Activated CD8-positive, alpha-beta memory T cell treated with anti-CD3 and anti-CD28 coated beads, Interleukin-2, amount 50 U/mL, for 24 hours (primary cell): ENCODE measurements around the gene BMPER.
"Not testable (repeated sequence)": the region's sequence is repeated elsewhere in the genome, so short reads cannot be mapped to it uniquely, and the experiment has no call there.

Source experiments
- DNase-seq: peaks from one replicate; pipeline ENCODE4 v3.0.0-alpha.2; 2020; ENCODE audit errors: extremely low read depth

The BMPER gene

DNA sequence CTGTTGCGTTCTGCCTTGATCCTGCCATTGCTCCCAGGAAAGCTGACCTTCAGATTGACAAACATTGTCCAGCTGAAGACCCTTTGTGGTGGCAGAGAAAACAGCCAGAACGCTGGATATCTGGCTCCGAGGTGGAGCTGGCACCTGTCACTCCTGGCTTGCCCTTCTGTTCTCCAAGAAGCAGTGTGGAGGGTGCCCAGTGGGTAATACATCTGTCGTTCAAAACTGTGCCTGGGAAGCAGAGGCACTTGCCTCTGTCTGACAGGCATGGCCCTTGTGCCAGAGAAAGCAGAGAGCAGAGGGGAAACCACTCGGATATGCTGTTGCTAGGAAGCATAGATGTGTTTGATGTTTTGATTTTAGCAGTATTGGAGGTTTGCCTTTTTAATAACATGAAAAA is 231.4 kb downstream of the BMPER start:
- DNase-seq: no peak

DNA sequence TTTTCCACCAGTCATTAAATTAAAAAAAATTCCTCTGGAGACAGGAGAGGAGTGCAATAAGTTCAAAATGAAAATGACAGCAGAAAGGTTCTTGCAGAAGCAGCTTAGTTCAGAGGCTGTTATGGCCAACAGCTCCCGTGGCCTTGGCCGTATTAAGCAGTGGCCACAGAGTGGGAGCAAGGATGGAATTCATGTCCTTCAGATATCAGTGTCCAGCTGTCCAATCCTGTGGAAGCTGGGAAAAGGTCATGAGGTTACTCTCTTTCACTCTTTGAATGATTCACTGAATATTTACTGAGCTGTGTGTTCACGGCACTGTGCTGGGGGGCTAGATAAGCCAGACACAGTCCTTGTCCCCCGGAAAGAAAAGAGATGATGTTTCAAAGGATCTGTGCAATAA is 231.8 kb downstream of the BMPER start:
- no peak for DNase-seq

DNA sequence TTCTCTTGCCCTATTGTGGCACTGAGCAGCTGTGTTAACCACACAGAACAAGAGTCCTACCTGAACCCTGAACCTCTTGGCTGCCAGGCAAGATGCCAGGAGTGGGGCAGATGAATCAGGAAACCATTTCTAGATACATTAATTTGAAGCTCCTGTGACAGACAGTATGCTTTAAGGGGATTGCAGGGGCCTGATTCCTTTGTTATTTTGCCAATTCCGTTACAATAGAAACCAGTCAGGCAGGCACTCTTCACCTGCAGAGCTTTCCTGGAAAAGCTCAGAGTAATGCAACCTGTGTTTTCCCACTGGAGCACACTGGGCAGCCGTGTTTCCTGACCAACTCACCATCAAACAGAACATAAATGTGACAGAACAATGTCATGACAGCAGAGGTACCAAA is 233.1 kb downstream of the BMPER start:
- no peak for DNase-seq

DNA sequence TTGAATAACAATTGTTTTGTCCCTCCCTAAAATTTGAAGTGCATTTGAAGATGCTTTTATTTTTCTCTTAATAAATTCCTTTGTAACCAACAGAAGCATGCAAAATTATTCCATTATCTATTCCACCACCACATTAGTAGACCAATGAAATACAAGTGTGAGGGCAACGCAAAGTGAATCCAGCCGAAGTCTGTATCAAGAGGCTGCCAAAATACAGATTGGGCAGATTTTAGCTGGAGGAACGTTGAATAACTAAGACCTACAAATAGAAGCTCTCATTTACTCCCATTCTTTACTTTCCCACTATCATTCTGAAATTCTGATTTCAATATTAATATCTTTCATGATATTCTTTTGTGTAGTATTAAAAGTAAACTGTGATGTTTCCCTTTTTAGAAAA is 233.7 kb downstream of the BMPER start:
- no peak for DNase-seq

DNA sequence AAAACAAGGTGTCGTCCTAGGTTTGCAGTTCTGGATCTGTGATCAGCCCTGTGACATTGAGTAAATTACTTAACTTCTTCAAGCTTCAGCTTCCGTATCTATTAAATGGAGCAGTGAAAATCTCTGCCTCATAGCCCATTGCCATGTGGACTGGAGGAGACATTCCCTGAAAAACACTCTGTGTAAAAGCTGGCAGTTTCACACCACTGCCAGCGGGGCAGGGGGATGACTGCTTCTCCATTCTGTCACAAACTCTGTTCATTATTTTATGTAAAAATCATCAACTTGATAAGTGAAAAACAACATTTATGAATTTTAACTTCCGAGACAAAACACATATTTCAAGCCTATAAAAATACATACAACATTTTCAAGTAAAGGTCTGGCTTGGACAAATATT is 234.7 kb downstream of the BMPER start:
- DNase-seq: no peak

GRCh38 chr7:34143402-34143801 is 238.1 kb downstream of the BMPER start:
- DNase-seq: no peak

GRCh38 chr7:34145603-34146002 is 240.3 kb downstream of the BMPER start:
- no peak for DNase-seq

DNA sequence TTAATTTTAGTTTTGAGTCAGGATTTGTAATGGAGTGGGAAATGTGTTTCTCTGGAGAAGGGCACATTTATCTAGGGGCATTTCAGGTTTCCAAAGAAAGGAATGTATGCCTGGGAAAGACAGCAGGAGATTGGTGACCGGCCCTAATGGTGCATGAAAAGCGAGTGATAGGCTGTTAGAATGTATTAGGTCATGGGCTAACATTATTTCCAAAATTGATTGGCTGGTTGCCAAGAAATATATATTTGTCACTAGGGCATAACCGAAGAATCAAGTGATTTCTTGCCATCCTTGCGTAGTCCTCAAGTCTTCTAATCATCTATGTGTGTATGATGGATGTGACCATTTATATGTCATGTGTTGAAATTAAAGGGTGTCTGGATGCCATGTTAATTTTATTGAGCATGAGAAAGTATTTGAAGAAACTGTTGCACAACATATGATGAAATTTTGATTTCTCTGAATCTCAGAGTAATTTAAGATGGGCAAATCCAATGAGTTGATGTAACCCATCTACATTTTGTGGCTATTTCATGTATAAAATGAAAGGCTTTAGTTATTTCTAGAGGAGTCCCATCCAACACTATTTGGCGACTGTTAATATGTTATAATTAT is 248.4 kb downstream of the BMPER start:
- no peak for DNase-seq

DNA sequence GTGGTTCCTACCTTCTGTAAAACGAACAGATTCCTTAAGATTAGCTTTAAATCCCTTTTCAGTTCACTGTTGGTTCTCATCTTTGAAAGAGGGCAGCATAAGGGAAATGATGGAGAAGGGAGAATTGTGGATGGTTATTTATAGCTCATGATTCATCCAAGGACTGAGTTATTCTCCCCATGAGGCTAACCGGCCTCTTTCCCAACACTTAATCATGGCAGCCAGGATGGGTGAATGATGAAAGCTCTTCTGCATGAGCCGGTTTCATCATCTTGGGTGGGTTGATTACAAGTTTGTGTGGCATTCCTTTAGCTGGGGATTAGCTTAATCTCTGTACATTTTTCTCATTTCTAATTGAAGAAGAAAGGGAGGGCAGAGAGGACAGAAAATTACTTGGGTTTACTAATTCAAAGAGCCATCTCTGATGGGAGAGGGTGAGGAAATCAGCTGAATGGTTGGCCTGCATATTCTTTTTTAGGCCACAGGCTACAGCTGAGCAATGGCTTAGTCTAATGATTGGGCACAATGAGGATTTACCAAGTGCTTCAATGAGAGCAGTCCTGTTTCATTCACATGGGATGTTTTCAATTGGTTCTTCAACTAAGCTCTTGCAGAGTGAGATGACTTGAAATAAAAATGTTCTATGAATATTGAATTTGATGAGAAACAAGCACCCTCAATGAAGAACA is 250.0 kb downstream of the BMPER start:
- no peak for DNase-seq

DNA sequence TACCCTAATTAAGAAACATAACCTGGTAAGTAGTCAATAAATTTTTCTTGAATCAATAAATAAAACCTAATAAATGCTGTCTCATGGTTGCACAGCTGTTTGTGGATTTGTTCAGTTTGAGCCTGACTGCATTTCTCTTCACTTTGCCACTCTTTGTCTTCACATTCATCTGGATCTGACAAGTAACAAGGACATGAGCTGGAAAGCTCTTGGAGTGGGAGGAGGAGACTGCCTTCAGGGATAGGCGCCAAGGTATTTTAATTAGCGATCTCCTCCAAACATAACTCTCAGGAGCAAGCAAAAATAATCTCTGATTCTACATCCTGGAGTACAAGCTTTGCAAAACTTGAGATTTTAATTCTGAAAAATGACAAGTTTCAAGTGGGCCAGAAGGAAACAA is 251.0 kb downstream of the BMPER start:
- no peak for DNase-seq

- no peak for DNase-seq
These were observed 251.8 kb downstream of the BMPER start for GRCh38 chr7:34157137-34157536.

DNA sequence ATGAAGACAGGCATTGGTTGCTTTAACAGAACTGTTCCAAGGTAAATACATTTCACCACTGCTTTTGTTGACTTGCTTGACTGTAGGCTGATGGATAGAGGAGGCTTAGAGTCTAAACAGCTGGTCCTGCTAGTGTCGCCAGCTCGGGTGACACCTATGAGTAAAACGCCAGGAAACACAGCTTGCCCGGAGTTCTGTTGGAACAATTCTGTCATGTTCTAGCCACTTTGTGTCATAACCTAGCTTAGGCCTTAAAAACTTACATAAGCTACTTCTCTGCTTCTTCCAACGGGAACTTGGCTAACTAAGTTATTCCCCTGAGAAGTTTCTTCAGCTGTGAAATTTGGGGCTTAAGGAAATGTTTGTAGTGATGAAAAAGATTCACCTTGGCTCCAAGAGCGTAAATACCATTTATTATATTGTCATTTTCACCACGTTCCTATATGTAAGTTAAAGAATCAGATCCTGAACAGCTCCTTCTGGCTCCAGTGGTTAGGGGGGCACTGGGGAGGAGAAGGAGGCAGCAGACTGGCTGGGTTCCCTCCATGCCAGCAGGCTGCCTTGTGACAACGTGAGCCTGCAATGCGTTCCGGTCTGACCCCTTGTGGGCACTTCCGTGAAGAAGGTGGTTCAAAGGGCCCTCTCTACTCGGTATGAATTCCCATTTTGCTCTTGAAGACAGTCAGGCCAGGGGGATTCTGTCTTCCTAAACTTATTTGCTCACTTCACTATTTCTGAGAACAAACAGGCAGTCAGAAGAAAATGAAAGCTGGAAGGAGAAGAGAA is 253.2 kb downstream of the BMPER start:
- no peak for DNase-seq

GRCh38 chr7:34160261-34160752 is 255.0 kb downstream of the BMPER start:
- no peak for DNase-seq

DNA sequence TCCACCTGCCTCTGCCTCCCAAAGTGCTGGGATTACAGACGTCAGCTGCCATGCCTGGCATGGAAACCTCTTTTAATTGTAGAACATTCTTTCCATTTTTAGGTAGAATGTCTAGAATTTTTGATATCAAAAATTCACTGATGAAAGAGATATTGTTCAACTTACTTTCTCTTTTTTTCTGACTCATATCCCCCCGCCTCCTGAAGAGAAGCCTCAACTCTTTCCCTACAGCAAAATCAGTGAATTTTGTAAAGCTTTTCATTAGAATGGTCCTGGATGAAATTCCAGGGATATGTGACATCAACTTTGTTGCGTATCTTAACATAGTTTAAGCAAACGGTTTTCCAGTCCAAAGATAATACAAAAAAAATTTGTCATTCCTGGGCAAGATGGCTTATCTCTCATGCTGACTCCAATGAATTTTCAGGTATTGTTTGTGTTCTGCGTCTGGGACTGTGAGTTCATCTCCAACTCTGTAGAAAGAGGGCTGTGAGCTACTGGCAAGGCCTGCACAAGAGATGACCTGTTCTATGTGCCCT is 256.8 kb downstream of the BMPER start:
- no peak for DNase-seq

- no peak for DNase-seq
These were observed 257.3 kb downstream of the BMPER start for GRCh38 chr7:34162677-34163076.

DNA sequence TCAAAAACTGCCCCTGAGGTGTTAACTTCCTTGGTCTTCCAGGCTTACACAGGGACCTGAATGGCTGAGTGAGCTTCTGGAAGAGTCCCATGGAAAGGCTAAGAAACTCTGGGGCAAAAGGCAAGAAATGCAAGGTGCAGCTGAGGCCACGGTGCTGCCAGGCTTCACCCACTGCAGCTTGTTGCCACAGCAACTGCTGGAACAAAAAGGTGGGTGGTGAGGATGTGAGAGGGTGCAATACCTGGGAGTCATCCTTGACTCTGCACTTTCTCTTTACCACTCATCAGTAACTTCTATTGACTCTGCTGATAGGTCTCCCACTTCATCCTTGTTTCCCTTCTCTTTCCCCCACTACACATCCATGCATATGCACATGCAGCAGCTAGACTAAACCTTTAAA is 258.6 kb downstream of the BMPER start:
- DNase-seq: no peak

DNA sequence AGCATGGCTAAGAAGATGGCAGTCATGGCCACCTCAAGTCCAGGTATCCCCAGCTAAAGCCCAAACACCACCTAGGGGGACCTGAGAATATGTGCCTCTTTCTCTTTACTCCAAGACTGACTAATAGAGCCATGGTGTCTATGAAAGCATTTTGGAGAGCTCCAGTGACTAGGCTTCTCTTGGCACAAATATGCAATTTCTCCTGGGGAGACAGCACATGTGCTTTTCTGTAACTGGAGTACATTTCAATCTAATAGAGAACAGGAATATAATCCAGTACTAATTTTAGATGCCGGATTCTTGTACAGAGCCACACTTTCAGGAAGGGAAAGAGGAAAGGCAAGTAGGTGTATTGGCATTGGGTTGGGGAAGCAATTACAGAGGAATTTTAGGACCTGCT is 260.1 kb downstream of the BMPER start:
- DNase-seq: no peak

DNA sequence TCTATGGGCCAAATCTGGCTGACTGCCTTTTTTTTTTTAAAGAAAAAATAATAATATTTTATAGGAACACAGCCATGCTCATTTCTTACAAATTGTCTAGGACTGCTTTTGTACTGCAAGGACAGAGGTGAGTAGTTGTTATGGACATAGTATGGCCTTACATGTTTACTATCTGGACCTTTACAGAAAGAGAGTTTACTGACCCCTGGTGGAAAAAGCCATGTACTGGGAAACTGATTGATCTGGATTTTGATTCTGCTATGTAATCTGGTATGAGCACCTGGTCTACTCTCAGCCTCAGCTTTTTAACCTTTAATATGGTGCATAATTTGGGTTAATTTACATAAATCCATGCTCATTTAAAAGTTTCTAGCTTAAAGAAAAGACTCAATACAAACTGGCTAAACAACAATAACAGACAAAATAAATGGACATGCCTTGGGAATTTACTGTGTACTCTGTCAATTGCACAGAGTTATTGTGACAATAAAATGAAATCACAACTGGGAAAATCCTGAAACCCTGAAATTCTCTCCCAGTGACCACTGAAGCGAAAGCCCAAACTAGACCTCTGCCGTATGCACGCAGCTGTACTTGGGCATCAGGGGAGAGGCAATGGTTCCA is 260.7 kb downstream of the BMPER start:
- DNase-seq: no peak

DNA sequence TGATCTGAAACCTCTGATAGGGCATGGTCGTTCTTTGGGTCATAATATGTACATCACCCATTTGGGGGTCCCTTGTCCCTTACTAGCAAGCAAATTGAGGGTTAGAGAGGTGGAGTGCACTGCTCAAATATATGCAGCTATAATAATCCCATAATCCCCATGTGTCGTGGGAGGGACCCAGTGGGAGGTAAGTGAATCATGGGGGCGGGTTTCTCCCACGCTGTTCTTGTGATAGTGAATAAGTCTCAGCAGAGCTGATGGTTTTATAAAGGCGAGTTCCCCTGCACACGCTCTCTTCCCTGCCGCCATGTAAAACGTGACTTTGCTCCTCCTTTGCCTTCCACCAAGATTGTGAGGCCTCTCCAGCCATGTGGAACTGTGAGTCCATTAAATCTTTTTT is 262.7 kb downstream of the BMPER start:
- DNase-seq: no peak

GRCh38 chr7:34174688-34175616 is 269.6 kb downstream of the BMPER start:
- DNase-seq: not testable (repeated sequence)

- DNase-seq: no peak
These were observed 270.5 kb downstream of the BMPER start for GRCh38 chr7:34175837-34176236.
